ENCODE data around the gene SHISA5. TPM values are rescaled to one million over a fixed set of nuclear protein-coding genes. Genes with fewer than 3 reads are reported as not detected.
"Not testable (repeated sequence)": the region's sequence is repeated elsewhere in the genome, so short reads cannot be mapped to it uniquely, and the experiment has no call there.

Gene SHISA5
- total RNA-seq (2014; rRNA removed; shearing (Covaris generic)): 120 and 131 TPM in 2 replicates
- polyA plus RNA-seq (2015; cell fraction: cytosol; rRNA removed): 223 and 243 TPM in 2 replicates
- polyA plus RNA-seq (2015; cell fraction: nucleus; rRNA removed): 37.2 and 40.6 TPM in 2 replicates

- DNase-seq (ENCODE audit: low read depth, low spot score): peak; percentile 36
- in situ Hi-C loops (cut with HindIII; ENCODE audit: low pct_unique_long_range_greater_than_20kb, low sequenced_read_pairs): no loop called here
Measured at GRCh38 chr3:48504051-48504946, at the start of gene SHISA5. Gene SHISA5 (minus strand): TSS chr3:48504174. CDS start chr3:48504094, 80 bp downstream.

GRCh38 chr3:48553361-48553760 lies 49.4 kb upstream of the SHISA5 start:
- DNase-seq (ENCODE audit: low read depth, low spot score): no peak
- in situ Hi-C loops (cut with HindIII; ENCODE audit: low pct_unique_long_range_greater_than_20kb, low sequenced_read_pairs): no loop called here

DNA sequence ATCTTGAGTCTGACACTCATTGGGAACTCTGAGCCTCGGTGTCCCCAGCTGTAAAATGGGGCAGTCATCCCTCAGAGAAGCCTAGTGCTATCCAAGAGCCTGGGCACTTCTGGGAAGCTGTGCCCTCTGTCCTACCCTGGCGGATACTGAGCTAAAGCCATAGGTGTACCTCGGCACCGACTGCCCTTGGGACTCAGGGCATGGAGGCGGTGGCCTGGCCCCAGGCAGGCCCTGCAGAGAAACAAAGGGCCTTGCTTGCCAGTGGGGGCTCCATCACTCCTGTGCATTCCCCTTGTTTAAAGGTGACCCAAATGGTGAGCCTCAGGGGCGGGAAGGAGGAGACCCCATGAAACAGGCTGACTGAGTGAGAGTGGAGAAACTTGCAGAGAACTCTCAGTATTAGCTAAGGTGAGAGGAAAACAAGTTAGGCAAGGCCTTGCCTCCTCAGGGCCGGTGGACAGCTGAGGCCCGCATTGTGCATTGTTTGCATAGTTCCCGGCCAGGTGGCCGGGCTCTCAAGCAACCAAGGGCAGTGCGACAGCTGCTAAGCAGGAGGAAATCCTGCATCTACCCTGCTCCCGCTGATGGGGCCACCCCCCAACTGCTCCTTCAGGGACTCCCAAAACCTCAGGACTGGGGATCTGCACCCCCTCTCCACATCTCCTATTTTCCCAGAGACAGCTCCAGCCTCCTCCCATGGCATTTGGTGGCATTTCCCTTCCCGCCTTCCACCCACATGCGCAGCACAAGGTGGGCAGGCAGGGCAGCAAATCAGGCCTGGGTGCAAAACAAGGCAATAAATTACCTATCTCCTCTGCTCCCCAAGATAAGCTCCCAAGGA lies 48.4 kb upstream of the SHISA5 start:
- in situ Hi-C loops (cut with HindIII; ENCODE audit: low pct_unique_long_range_greater_than_20kb, low sequenced_read_pairs): no loop called here
- DNase-seq (ENCODE audit: low read depth, low spot score): no peak

- DNase-seq (ENCODE audit: low read depth, low spot score); in situ Hi-C loops (cut with HindIII; ENCODE audit: low pct_unique_long_range_greater_than_20kb, low sequenced_read_pairs): not testable (repeated sequence)
Measured at GRCh38 chr3:48551651-48552050, 47.7 kb upstream of the SHISA5 start.

DNA sequence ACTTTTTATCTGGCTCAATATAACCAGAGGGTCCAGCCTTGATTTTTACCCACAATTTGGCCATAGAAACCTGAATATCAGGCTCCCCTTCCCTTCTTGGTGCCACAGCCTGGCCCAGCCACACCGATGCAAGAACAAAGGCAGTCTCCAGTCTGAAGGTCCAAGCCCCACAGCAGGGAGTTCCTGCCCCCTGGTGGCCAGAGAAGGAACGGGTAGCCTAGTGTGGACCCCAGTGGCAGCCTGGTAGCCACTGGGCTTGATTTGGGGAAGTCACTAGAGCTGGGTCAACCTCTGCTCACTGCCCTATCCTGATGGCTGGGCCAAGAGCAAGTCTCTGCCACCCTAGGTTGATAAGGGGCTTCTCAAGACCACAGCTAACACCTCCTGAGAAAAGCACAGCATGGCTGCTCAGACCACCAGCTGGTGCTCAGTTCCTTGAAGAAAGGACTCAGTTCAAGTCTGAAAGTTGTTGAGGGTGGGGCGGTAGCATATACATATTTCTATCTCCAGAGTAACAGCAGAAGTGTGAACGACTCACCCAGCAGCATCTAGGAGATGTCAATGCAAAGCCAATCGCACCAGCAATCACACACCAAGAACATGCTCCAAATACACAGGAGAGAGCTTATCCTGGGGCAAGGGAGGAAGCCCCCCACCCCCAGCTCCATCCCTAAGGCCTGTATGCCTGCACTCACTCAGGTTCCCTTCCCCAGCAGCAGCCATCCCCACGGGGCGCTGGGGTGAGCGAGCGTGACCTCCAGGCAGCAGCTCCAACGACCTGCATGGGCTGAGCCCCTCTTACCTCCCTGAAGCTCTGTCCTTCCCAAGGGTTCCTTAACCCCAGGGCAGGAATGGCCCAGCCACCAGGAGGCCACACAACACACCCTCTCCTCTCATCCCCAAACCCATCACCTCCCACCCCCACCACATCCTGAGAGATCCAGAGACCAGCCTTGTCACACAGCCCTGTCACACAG lies 45.0 kb upstream of the SHISA5 start:
- peak; percentile 85 for DNase-seq (ENCODE audit: low read depth, low spot score)
- in situ Hi-C loops (cut with HindIII; ENCODE audit: low pct_unique_long_range_greater_than_20kb, low sequenced_read_pairs): no loop called here

- in situ Hi-C loops (cut with HindIII; ENCODE audit: low pct_unique_long_range_greater_than_20kb, low sequenced_read_pairs): no loop called here
- DNase-seq (ENCODE audit: low read depth, low spot score): no peak
Measured at GRCh38 chr3:48548126-48548525, 44.2 kb upstream of the SHISA5 start.

DNA sequence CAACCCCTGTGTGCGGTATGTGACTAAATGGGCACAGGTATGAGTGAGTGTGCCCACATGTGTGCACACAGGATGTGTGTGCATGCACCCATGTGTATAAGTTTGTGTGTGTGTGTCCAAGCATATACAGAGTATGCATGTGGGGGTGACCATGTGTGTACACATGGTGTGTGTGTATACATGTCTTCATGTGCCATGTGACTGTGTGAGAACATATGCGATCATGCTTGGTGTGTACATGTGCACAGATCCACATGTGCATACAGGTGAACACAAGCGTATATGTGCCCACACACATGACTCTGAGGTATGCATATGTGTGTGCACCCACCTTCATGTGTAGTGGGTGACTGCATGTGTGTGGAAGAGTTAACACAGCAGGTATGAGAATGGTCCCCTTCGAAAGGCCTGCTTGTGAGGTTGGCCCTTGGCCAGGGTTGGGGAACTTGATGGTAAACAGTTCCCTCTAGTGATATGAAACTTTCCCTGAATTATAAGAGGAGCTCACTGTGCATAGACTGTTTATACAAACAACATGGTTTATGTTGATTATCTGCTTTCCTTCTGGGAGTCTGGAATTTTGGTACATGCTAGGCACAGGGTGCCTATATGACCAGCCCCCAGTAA lies 42.3 kb upstream of the SHISA5 start:
- in situ Hi-C loops (cut with HindIII; ENCODE audit: low pct_unique_long_range_greater_than_20kb, low sequenced_read_pairs): no loop called here
- DNase-seq (ENCODE audit: low read depth, low spot score): no peak

DNA sequence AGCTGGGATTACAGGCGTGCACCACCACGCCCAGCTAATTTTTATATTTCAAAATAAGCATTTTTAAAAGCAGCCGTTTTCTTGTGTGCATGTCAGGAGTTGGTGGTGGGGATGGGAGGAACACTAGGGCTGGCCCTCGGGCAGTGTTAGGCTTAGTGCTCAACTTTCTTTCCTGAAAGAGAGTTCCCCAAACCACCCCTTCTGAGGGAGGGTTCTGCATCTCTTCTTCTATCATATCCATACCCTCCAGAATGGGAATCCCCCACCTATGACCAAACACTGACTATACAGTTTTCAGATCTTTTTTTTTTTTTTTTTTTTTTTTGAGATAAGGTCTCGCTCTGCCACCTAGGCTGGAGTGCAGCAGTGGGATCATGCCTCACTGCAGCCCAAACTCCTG lies 40.2 kb upstream of the SHISA5 start:
- in situ Hi-C loops (cut with HindIII; ENCODE audit: low pct_unique_long_range_greater_than_20kb, low sequenced_read_pairs): no loop called here
- DNase-seq (ENCODE audit: low read depth, low spot score): no peak

DNA sequence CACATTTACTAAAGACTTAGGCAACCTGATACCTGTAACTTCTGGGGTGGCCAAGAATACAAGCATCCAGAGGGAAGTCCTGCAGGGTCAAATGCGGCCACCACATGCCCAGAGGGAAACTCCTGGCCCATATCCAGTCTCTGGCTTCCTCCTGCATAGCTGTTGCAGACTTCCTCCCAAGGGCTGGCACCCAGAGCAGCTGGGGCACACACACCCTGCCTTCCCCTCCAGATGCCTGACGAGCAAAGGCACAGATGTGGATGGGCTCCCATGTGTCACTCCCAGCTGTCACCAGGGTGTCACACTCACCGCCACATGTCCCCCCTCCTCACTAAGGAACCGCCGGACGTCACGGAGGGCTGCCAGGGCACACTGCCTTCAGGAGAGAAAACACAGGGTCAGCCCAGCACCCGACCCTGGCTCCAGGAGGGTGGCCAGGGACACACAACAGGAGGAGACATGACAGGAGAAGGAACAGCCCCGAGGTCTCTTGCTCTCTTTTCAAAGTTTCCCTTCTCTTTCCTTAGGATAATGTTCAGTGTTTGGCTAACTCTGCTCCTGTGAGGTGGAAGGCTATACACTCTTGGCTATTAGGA lies 39.4 kb upstream of the SHISA5 start:
- in situ Hi-C loops (cut with HindIII; ENCODE audit: low pct_unique_long_range_greater_than_20kb, low sequenced_read_pairs): no loop called here

GRCh38 chr3:48538451-48538850 lies 34.5 kb upstream of the SHISA5 start:
- in situ Hi-C loops (cut with HindIII; ENCODE audit: low pct_unique_long_range_greater_than_20kb, low sequenced_read_pairs): no loop called here
- no peak for DNase-seq (ENCODE audit: low read depth, low spot score)

More for the DNA sequence above, 39.4 kb upstream of the SHISA5 start:
- no peak for DNase-seq (ENCODE audit: low read depth, low spot score)

GRCh38 chr3:48536785-48537184 lies 32.8 kb upstream of the SHISA5 start:
- in situ Hi-C loops (cut with HindIII; ENCODE audit: low pct_unique_long_range_greater_than_20kb, low sequenced_read_pairs): no loop called here
- DNase-seq (ENCODE audit: low read depth, low spot score): no peak

- no peak for DNase-seq (ENCODE audit: low read depth, low spot score)
- in situ Hi-C loops (cut with HindIII; ENCODE audit: low pct_unique_long_range_greater_than_20kb, low sequenced_read_pairs): no loop called here
Measured at GRCh38 chr3:48536116-48536515, 32.1 kb upstream of the SHISA5 start.

- DNase-seq (ENCODE audit: low read depth, low spot score): no peak
- in situ Hi-C loops (cut with HindIII; ENCODE audit: low pct_unique_long_range_greater_than_20kb, low sequenced_read_pairs): no loop called here
Measured at GRCh38 chr3:48535578-48535977, 31.6 kb upstream of the SHISA5 start.

DNA sequence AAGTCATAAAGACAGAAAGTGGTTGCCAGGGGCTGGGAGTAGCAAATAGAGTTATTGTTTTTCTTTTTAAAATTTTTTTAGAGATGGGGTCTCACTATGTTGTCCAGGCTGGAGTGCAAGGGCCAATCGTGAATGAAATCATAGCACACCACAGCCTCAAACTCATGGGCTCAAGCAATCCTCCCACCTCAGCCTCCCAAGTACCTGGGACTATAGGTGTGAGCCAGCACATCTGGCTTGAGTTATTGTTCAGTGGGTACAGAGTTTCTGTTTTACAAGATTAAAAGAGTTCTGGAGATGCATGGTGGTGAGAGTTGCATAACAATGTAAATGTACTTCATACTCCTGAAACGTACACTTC lies 29.0 kb upstream of the SHISA5 start:
- in situ Hi-C loops (cut with HindIII; ENCODE audit: low pct_unique_long_range_greater_than_20kb, low sequenced_read_pairs): no loop called here
- no peak for DNase-seq (ENCODE audit: low read depth, low spot score)

DNA sequence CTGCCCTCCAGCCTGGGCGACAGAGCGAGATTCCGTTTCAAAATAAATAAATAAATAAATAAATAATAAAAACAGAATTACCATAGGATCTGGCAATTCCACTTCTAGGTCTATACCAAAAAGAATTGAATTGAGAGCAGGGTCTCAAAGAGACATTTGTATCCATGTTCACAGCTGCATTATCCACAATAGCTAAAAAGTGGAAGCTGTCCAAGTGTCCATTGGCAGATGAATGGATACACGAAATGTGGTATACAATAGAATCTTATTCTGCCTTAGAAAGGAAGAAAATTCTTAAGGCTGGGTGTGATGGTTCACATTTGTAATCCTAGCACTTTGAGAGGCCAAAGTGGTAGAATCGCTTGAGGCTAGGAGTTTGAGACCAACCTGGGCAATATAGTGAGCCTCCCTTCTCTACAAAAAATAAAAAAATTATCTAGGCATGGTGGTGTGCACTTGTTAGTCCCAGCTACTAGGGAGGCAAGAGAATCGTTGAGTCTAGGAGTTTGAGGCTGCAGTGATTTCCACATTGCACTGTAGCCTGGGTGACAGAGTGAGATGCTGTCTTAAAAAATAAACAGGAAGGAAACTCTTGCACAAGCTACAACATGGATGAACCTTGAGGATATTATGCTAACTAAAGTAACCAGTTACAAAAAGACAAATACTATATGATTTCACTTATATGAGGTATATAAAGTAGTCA lies 28.4 kb upstream of the SHISA5 start:
- in situ Hi-C loops (cut with HindIII; ENCODE audit: low pct_unique_long_range_greater_than_20kb, low sequenced_read_pairs): no loop called here
- no peak for DNase-seq (ENCODE audit: low read depth, low spot score)

- DNase-seq (ENCODE audit: low read depth, low spot score); in situ Hi-C loops (cut with HindIII; ENCODE audit: low pct_unique_long_range_greater_than_20kb, low sequenced_read_pairs): not testable (repeated sequence)
Measured at GRCh38 chr3:48530701-48531100, 26.7 kb upstream of the SHISA5 start.

Data from SK-MEL-5 (cell line).